Activated CD4-positive, alpha-beta T cell treated with anti-CD3 and anti-CD28 coated beads, Interleukin-2, amount 10 ng/mL, durations not matched to agents 7 days and 5 days (primary cell): ENCODE measurements around the gene TRPM2. TPM values are rescaled to one million over a fixed set of nuclear protein-coding genes. Genes with fewer than 3 reads are reported as not detected.
A peak's percentile ranks its signal among the peaks of the same experiment; 100 is the strongest.

Experiments
- CTCF ChIA-PET: fragments of 350-600 bp; sonication (Branson Sonifier 250); formaldehyde crosslinking; loops from one replicate; lab custom pipeline; 2021; ENCODE audit warnings: antibody characterized with exemption; lab: Charles Lee
- POLR2A ChIA-PET: fragments of 350-600 bp; sonication (Branson Sonifier 250); formaldehyde crosslinking; loops from one replicate; lab custom pipeline; 2021; ENCODE audit warnings: antibody characterized with exemption; lab: Charles Lee
- DNase-seq: peaks from one replicate; pipeline ENCODE4 v3.0.0-alpha.2; 2020
- H3K27ac Mint-ChIP-seq: one replicate; pipeline ENCODE4 v1.8.0; 2021; ENCODE audit warnings: mild to moderate bottlenecking, moderate library complexity, mixed read lengths
- H3K27me3 Mint-ChIP-seq: one replicate; pipeline ENCODE4 v1.8.0; 2021; ENCODE audit warnings: mixed read lengths
- H3K36me3 Mint-ChIP-seq: one replicate; pipeline ENCODE4 v1.8.0; 2021; ENCODE audit warnings: low read depth, mixed read lengths
- H3K4me1 Mint-ChIP-seq: one replicate; pipeline ENCODE4 v1.8.0; 2021; ENCODE audit warnings: mixed read lengths
- H3K4me3 Mint-ChIP-seq: one replicate; pipeline ENCODE4 v1.8.0; 2021; ENCODE audit warnings: mild to moderate bottlenecking, moderate library complexity, mixed read lengths
- H3K9me3 Mint-ChIP-seq: one replicate; pipeline ENCODE4 v1.8.0; 2021; ENCODE audit warnings: mixed read lengths
- total RNA-seq, 2 experiments: library from RNA; stranded (reverse); gene quantifications; one replicate each; pipeline ENCODE4 v1.2.3, GENCODE V29; 2021

Gene TRPM2
- total RNA-seq, 2 experiments from 2014 or later, result 13.9 to 15.2 TPM

DNA sequence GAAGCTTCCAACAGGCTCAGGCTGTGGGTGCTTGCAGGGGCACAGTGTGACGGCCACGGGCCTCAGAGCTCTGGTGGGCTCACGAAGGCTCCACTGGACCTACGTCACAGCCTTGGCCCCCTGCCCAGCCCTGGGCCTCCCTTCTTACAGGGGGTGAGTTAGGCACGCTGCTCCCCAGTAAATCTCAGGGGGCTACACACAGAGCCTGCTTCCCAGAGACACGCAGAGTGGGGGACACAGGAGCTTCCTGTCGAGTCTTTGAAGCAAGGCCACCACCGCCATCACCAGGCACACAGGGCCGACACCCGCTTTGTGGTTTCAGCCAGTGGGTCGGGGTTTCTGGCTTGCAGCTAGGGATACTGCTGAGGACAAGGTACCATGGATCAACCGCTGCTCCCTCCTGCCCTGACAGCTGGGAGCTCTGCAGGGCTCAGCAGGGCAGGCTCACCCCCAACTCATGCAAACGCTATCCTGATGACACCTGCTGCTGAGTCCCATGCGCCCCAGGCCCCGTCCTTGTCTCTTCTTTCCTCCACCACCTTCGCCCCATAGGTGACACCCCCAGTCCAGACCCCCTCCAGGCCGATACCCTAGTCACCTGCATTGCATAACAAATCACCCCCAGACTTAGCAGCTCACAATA, 8.8 kb upstream of the TRPM2 start:
- CTCF ChIA-PET, result interaction anchor here (2.0 kb wide), 1 partner anchor 9 kb away, joined by 7 read pairs; the partner anchor contains the start of gene TRPM2
- no peaks in the 10 kb centered on the region for H3K36me3 Mint-ChIP-seq

DNA sequence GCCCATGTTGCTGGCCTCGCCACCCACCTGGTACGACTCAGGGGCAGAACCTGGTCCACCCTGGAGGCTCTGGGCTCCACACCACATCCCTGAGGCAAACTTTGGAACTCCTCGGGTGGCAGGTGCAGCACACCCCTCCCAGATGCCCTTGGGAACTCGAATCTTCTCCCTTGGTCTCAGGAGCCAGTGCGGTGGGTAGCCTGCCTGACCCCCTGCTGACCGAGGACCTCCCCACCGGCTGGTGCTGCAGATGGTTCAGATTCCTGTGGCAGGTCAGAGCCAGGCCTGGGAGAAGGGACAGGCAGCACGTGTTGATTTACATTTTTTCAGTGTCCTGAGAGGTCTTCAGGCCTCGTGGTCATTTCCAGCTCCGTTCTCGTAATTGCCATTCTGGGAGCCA, 7.9 kb upstream of the TRPM2 start:
- Mint-ChIP-seq H3K4me3 (no peak overlapping the region), H3K27me3 (peaks cover 21% of the 10 kb centered on the region), H3K27ac (no peak overlapping the region), H3K4me1 (peaks cover 8% of the 10 kb centered on the region), H3K36me3 (no peaks in the 10 kb centered on the region), H3K9me3 (no peaks in the 10 kb centered on the region)
- POLR2A ChIA-PET, result no interaction called here
- CTCF ChIA-PET, result interaction anchor here (2.0 kb wide), 1 partner anchor 8 kb away, joined by 7 read pairs; the partner anchor contains the start of gene TRPM2
- no peak for DNase-seq

More for the DNA sequence above, 8.8 kb upstream of the TRPM2 start:
- Mint-ChIP-seq H3K27me3 (peaks cover 21% of the 10 kb centered on the region), H3K4me3 (no peak overlapping the region), H3K27ac (no peak overlapping the region), H3K9me3 (no peaks in the 10 kb centered on the region), H3K4me1 (peaks cover 17% of the 10 kb centered on the region)
- POLR2A ChIA-PET, result no interaction called here
- no peak for DNase-seq

DNA sequence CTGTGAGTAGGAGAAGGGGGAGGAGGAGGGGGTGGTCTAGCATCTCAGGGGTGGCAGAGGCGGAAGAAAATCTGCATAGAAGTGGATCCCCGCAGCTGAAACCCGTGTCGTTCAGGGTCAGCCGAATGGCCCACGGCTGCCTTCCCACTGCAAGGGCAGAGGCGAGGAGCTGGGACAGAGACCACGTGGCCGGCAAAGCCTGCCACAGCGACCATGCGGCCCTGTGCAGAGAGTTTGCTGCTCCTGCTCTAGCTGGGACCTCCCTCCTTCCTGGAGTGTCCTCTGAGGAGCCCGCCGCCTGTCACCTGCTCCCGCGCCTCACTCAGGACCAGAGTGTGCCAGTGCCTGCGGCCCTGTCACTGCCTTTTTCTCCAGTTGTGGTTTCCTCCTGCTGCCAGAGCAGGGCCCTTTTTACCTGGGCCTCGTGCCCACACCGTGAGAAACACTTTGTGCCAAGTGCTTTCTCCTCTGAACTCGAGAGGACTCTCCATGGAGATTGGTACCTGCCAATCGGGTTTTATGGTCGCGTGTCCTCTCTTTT, 5.4 kb upstream of the TRPM2 start:
- no peak for DNase-seq
- Mint-ChIP-seq H3K27me3 (peaks cover 24% of the 10 kb centered on the region), H3K4me1 (peaks cover 18% of the 10 kb centered on the region), H3K36me3 (no peaks in the 10 kb centered on the region), H3K4me3 (no peak overlapping the region), H3K9me3 (no peaks in the 10 kb centered on the region), H3K27ac (no peak overlapping the region)
- CTCF ChIA-PET, result interaction anchor here (0.7 kb wide), 1 partner anchor 756 kb away, joined by 3 read pairs; no protein-coding TSS in a partner anchor
- POLR2A ChIA-PET, result no interaction called here

DNA sequence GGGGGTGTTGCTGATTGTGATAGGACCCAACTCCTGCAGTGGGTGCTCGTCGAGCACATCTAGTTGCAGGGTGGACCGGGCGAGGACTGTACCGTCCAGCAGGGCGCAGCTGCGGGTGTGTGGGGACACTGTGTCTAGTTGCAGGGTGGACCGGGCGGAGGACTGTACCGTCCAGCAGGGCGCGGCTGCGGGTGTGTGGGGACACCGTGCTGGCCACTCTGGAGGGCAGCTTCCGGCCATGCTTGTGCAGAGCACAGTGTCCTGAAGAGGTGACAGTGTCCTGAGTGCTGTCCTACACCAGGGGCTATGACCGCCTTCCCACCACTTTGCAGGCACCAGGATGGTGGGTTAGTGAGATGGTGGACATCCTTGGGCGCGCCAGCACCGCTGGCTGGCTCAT, 4.6 kb upstream of the TRPM2 start:
- peaks cover 24% of the 10 kb centered on the region for H3K27me3 Mint-ChIP-seq
- POLR2A ChIA-PET, result no interaction called here
- no peaks in the 10 kb centered on the region for H3K9me3 Mint-ChIP-seq
- DNase-seq, result no peak
- no peaks in the 10 kb centered on the region for H3K36me3 Mint-ChIP-seq
- H3K4me1 Mint-ChIP-seq, result peaks cover 27% of the 10 kb centered on the region
- no peak overlapping the region for H3K4me3 Mint-ChIP-seq
- CTCF ChIA-PET, result no interaction called here
- H3K27ac Mint-ChIP-seq, result no peak overlapping the region

DNA sequence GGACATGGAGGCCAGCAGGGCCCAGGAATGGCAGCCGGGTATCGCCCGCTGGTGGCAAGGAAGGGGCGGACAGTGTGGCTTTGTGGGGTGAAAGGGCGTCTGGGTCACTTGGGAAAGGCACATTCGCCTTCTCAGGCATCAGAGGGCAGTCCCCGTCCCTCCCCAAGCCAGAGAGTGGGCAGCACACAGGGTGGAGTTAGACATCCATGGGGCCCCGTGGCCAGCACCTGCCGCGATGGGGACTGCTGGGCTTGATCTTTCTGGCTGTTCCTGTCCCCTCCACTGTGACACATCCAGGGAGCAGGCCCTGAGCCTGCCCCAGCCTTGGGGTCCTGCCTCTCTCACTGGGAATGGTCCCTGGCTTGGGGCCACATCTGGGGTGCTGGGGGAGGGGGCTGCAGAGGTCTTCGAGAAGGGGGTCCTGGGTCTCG, 4.0 kb upstream of the TRPM2 start:
- POLR2A ChIA-PET, result no interaction called here

DNA sequence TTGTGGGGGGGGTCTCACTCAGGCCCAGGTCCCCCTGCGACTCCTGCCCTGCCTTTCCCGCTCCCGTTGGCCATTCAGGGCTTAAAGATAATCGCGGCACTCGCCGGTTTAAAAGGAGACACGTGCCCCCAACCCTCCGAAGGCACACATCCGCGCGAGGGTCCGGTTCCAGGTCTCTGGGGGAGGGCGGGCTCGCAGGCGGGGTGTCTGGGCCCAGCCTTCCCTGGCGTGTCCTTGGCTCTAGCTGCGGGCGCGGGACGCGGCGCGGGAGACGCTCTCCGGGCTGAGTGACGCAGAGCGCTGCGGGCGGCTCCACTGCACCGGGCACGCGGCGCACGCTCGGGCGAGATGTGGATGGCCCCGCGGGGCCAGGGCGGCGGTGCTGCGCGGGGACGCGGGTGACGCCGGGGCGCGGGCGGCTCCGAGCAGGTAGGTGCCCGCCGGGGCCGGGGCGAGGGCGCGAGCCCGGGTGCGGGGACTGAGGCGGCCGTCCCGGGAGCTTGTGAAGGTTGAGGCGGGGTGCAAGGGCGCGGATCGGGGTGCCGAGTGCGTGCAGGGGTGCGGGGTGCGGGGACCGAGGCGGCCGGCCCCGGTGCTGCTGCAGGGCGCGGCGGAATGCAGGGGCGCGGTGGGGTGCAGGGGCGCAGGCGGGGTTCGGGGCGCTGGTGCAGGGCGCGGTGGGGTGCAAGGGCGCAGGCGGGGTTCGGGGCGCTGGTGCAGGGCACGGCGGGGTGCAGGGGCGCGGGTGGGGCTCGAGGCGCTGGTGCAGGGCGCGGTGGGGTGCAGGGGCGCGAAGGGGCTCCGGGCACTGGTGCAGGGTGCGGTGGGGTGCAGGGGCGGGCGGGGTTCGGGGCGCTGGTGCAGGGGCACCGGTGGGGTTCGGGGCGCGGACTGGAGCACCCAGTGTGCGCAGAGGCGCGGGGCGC, 3.3 kb upstream of the TRPM2 start:
- H3K36me3 Mint-ChIP-seq, result peaks cover 5% of the 10 kb centered on the region
- CTCF ChIA-PET, result no interaction called here
- H3K27me3 Mint-ChIP-seq, result peaks cover 24% of the 10 kb centered on the region
- peaks cover 39% of the 10 kb centered on the region for H3K4me1 Mint-ChIP-seq
- H3K27ac Mint-ChIP-seq, result no peak overlapping the region
- DNase-seq, result no peak
- H3K9me3 Mint-ChIP-seq, result no peaks in the 10 kb centered on the region
- POLR2A ChIA-PET, result no interaction called here
- no peak overlapping the region for H3K4me3 Mint-ChIP-seq

More for the DNA sequence above, 4.0 kb upstream of the TRPM2 start:
- Mint-ChIP-seq H3K27me3 (peaks cover 24% of the 10 kb centered on the region), H3K27ac (no peak overlapping the region), H3K36me3 (peaks cover under 1% of the 10 kb centered on the region), H3K9me3 (no peaks in the 10 kb centered on the region), H3K4me1 (peaks cover 32% of the 10 kb centered on the region), H3K4me3 (no peak overlapping the region)
- DNase-seq, result no peak
- CTCF ChIA-PET, result no interaction called here

DNA sequence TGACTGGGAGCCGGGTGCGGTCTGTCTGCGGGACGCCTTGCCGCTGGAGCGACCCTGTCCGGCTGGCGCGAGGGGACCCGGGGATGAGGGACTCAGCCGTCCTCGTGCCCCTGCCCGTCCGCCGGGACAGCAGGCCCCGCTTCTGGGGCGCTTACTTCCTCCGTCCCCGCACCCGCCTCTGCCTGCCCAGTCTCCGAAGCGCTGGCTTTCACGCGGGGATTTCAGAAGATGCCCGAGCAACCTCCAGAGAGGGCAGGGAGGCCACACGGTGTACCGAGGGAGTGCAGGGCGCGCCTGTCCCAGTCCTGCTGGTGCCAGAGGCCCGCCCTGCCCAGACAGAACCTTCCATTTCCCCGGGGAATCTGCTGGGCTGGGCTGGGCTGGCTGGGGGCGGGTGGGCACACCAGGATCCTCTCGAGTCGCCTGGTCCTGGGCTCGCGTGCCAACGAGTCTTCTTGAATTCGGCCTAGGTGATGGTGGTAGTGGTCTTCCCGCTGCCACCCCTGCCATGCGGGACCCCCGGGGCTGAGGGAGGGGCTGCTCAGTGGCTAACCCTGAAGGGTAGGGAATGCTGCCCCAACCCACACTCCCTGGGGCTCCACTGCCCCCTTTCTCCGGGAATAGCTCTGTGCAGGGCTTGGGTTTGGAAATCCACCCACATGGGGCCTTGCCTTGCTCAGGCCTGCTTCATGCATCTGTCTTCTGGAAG, 2.5 kb upstream of the TRPM2 start:
- POLR2A ChIA-PET, result no interaction called here
- Mint-ChIP-seq H3K36me3 (peaks cover 11% of the 10 kb centered on the region), H3K27me3 (peaks cover 24% of the 10 kb centered on the region), H3K9me3 (peaks cover 2% of the 10 kb centered on the region), H3K4me1 (peaks cover 46% of the 10 kb centered on the region), H3K27ac (no peak overlapping the region), H3K4me3 (no peak overlapping the region)
- DNase-seq, result no peak
- CTCF ChIA-PET, result interaction anchor here (0.7 to 0.9 kb wide), 2 partner anchors 9 kb away, joined by 3 to 4 read pairs; no protein-coding TSS in a partner anchor

DNA sequence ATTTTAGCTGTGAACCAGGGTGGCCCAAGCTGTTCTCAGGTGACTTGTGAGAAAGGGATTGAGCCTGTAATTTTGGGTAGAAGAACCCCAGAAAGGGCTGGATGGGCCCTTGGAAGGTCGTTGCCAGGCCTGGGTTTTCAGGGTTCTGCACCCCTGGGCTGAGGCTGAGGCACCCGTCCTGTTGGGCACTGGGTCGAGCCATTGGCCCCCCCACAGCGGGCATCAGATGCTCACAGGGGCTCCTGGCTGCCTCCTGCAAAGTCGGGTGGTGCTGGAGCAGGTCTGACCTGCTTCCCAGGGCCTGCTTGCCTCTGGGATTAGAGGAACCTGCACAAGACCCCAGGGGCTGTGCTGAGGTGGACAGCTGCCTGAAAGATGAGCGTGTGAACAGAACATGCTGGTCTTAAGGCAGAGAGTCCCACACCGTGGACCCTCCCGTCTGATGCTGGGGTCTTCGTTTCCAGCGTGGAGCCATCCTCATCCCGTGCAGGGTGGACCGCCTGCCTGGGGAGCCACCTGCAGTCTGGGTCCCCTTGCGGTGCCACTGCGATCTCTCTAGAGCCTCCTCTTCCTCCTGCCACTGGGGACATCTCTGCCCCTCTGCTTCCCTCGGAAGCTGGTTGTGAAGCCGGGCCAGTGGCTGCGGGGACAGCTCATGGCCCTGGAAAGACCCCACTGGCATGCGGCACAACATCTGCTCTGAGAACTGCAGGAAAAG, 1.7 kb upstream of the TRPM2 start:
- H3K9me3 Mint-ChIP-seq, result peaks cover 2% of the 10 kb centered on the region
- H3K27ac Mint-ChIP-seq, result no peak overlapping the region
- CTCF ChIA-PET, result interaction anchor here (0.7 to 0.9 kb wide), 2 partner anchors 9 to 10 kb away, joined by 3 to 4 read pairs; no protein-coding TSS in a partner anchor
- no peak for DNase-seq
- POLR2A ChIA-PET, result no interaction called here
- H3K27me3 Mint-ChIP-seq, result peaks cover 24% of the 10 kb centered on the region
- H3K4me3 Mint-ChIP-seq, result no peak overlapping the region
- H3K4me1 Mint-ChIP-seq, result peaks cover 53% of the 10 kb centered on the region
- peaks cover 17% of the 10 kb centered on the region for H3K36me3 Mint-ChIP-seq

DNA sequence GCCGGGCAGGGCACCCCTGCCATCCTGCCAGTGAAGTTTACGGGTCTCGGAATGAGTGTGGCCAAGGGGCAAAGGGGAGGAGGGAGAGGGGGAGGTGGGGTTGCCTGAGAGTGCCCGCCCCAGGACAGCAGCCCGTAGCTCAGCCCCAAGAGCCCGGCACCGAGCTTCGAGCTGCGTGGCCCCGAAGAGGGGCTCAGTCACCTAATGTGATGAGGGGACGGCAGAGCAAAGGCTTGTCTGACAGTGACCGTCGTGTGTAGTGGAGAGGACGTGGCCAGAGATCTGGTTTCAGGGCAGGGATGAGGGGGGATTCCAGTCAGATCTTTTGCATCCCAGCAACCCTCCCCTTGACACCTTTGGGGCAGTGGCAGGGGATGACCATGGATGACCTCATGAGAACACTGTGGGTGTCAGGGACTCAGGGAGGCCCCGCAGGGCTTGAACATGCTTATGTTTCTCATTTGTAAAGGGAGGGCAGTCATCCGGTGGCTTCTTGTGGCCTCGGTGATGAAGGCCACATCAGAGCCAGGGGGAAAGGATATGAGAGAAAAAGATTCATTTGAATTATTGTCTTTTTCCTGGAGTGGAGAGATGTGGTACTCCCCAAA, 1.1 kb upstream of the TRPM2 start:
- peaks cover 18% of the 10 kb centered on the region for H3K27me3 Mint-ChIP-seq
- peaks cover 57% of the 10 kb centered on the region for H3K4me1 Mint-ChIP-seq
- peaks cover 2% of the 10 kb centered on the region for H3K9me3 Mint-ChIP-seq
- POLR2A ChIA-PET, result no interaction called here
- H3K27ac Mint-ChIP-seq, result peak overlapping the region; percentile 77
- no peak for DNase-seq
- H3K36me3 Mint-ChIP-seq, result peaks cover 22% of the 10 kb centered on the region
- CTCF ChIA-PET, result interaction anchor here (0.9 to 2.1 kb wide), 3 partner anchors 8 to 20 kb away, joined by 3 to 6 read pairs (median 4); no protein-coding TSS in a partner anchor
- peak overlapping the region; percentile 73 for H3K4me3 Mint-ChIP-seq

DNA sequence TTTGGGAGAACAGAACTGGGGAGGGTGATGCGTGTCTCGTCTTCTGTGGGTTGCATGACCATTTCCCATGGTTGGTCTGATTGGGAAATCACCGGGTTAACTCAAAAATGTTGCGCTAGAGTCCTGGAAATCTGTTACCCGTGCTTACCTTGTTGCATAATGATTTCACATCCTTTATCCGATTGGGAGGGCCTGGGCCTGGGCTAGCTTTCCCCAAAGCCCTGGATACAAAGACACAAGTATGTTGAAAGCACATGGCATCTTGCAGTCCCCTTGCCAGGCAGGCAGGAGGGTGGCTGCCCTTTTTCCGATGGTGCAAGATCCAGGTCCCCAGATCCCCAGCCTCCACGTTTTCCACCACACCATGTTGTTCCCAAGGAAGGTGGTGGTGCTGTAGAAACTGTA, 582 bp downstream of the TRPM2 start:
- H3K9me3 Mint-ChIP-seq, result peaks cover 2% of the 10 kb centered on the region
- H3K36me3 Mint-ChIP-seq, result peaks cover 32% of the 10 kb centered on the region
- DNase-seq, result no peak
- H3K4me1 Mint-ChIP-seq, result peaks cover 54% of the 10 kb centered on the region
- ChIA-PET POLR2A (no interaction called here), CTCF (interaction anchor here (0.7 to 2.1 kb wide), 5 partner anchors 9 to 75 kb away, joined by 4 to 7 read pairs (median 6); no protein-coding TSS in a partner anchor)
- peak overlapping the region; percentile 73 for H3K4me3 Mint-ChIP-seq
- H3K27me3 Mint-ChIP-seq, result peaks cover 8% of the 10 kb centered on the region
- H3K27ac Mint-ChIP-seq, result peak overlapping the region; percentile 88
